HG02610 (cell line): ENCODE results near the gene ARID1B.

ENCODE experiments used
- ATAC-seq: cut with Tn5 transposase; IDR thresholded peaks from one replicate; pipeline ENCODE4 v1.9.1; 2021; ENCODE audit warnings: mild to moderate bottlenecking, moderate library complexity; ENCODE audit not compliant: unreplicated experiment

Gene ARID1B

DNA sequence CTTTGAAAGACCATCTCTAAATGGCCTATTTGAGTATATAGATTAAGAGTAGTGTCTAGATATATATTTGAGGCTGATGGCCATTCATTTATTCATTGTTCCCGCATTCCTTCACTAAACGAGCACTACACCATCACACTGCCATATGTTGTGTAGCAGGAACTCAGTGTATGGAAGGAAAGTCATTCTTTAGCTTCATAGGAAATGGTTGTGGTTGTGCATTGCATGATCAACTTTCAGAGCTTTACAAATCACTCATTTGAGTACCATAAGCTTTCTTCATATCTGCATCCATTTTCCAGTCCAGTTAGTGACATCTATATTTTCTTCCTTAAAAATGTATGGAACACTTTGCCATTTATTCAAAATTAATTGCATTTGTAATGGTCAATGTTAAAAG lies 97.9 kb downstream of the ARID1B start:
- peak; percentile 48 for ATAC-seq

DNA sequence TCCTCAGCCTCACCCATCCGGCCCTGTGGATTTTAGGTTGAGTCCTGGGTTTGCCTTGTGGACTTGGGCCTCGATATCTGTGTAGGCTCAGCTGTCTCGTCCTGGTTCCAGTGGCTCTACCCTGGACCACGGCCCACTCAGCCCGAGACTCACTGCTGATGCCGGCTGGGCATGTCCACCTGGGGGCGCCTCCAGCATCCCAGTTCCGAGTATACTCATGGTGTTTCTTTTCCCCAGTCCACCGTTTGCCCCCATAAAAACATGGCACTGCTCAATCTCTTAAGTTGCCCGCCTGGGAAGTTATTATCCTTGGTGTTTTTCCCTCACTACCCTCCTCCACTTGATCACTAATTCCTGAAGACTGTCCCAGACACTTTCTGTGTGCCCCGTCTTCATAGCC lies 99.1 kb downstream of the ARID1B start:
- no peak for ATAC-seq

DNA sequence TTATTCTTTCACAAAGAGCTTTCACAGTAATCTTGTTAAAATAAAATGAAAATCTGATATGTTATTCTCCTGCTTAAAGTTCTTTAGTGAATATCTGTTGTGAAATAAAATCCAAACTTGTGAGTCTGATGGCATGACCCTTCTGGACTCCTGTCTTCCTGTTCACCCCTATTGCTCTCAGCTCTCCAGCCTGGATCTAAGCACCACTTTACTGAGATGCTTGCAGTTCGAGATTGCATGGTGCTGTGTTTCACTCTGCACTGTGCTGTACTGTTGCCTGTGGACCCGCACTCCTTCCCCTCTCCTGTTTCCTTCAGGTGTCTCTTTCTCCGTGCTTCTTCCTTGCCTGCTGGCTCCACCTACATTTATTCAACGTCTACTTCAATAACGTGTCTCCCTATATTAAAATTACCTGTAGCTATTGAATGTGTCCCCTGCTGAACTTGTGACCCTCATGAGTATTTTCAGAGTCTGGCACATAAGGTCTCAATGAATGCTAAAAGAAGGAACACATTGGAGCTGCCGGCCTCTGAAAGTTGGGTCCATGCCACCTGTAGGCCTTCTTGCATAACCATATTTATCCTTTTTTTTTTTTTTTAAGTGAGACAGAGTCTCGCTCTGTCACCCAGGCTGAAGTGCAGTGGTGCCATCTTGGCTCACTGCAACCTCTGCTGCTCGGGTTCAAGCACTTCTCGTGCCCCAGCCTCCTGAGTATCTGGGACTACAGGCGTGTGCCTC lies 100.1 kb downstream of the ARID1B start:
- no peak for ATAC-seq

DNA sequence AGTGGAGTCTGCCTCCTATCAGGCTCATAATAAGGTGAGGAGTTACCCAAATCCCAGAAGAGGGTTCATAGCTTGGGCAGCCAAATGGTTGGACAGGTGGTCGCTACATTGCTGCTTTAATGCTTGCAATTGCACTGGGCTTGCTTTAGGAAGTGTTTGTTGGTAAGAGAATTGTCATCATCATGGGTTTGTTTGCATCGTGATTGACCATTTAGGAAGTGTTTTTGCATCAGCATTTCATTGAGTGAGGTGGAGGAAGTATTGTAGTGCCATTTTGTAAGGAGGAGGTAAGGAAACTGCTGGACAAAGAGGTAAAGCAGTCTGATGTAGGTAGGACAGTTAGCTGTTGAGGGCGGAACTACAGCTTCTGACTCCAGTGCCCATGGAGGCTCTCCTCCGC lies 101.5 kb downstream of the ARID1B start:
- ATAC-seq: no peak

DNA sequence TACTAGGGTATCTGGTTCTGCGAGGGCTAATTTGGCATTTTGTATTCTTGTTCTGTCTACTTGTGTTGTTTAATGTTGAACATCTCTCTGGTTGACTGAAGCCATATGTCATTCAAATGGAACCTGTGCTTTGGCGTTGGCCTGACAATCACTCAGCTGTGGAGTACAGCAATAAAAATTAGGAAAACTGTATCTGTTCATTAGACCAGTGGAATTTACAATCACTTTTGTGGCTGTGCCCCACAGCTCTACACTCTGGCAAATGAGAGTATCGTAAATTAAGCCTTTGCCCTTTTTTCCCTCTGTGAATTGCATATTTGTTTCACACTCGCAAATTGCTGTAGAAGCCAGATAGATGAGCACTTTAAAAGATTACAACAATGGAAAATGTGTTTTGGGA lies 102.0 kb downstream of the ARID1B start:
- ATAC-seq: no peak

DNA sequence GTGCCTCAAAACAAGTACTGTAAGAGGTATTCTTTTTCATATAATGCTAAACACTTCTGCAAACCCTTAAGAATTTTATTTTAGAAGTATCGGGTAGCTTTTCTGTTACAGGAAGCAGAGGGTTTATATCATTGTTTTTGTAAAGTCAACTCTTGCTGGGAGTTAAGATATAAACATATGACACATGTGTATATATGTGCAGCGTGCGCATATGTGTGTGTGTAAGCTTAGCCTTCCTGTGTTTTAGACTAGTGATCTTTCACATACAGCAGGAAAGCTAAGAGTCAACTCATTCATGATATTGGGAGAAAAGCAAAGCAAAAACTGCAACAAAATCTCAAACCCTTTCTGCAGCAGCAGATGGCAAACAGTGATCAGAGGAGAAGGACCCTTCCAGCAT lies 102.4 kb downstream of the ARID1B start:
- no peak for ATAC-seq

DNA sequence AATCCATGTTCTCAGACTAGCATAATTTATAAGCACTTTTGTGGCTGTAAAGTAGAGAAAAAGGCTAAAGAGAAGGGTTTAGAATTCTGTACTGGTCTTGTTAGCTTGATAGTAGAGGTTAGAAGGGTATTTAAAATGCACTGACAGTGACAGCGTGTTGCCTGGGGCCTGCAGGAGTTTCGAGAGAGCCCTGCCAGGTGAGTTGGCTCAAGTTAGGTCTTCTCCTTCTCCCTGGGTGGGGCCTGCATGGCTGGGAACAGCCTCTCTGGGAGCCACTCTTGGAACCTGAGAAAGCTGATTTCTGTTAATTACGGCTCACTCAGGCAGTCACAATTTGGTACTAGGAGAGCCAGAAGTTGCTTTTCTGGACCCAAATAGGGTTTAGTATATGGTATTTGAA lies 103.7 kb downstream of the ARID1B start:
- ATAC-seq: no peak

DNA sequence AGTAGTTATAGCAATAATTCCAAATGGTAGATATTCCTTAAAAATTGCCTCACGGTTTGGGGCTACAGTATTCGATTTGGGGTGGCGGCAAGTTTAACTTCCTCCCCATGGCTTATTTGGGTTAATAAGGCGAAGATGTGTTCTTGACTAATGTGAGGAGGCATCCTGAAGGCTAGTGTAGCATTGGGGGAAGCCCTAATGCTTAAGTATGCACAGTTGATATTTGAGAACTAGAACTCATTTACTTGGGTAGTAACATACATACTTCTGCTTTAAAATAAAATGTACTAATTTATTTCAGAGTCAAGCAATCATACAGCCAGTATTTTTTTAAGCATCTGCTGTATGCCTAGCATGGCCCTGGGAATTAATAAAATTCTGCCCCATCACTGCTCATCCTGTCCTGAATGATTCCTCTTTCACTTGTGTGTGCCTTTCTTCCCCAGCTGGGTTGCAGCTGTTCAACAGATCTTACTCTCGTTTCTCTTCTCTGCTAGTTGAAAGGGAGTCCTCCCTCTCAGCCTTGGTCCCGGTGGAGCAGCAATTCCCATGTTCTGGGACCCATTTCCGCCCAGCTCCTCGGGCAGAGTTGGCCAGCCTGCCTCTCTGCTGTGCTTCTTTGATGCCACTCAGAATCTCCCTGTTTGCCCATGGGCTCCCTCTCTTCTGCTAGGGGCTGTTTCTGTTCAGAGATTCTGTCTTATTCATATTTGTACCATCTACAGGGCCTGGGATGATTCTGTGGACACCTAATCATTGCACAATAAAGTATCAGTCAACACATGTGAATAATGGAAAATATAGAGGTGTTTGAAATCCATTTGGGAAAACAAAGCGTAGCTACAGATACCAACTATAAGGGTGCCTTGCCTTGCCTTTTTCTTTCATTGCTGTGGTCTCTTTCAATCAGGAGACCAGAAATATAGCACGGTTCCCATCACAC lies 104.8 kb downstream of the ARID1B start:
- ATAC-seq: peak; percentile 35

DNA sequence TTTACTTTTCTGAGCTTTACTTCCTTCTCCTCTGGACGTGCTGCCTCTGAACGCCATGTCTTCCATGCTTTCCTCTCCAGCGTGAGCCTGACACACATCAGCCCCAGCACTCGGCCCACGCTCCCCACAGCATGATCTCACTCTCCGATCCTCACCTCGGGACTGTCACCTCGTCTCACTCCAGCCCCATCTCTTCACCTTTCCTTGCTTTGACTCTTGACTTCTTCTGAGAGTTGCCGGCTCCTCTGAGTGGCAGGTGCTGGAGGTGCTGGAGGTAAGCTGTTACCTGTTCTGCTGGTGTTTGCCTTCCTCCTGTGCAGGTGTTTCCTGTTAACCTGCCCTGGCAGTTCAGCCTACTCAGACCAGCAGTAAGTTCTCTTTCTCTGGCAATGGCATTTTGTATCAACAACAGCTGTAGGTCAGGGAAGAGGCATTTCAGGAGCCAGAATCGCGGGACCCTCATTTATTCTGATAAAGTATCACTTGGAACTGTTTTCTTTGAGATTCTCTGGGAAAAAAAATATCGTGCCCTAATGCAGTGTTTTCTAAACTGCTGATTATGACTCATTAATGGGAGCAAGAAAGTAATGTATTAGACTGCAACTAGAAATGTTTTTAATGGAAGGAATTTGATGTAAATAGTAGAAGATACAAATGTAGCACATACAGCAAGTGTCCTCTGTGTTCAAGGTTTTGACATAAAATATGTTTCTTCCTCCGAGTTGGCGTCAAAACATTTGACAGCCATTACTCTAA lies 106.5 kb downstream of the ARID1B start:
- ATAC-seq: peak; percentile 46

DNA sequence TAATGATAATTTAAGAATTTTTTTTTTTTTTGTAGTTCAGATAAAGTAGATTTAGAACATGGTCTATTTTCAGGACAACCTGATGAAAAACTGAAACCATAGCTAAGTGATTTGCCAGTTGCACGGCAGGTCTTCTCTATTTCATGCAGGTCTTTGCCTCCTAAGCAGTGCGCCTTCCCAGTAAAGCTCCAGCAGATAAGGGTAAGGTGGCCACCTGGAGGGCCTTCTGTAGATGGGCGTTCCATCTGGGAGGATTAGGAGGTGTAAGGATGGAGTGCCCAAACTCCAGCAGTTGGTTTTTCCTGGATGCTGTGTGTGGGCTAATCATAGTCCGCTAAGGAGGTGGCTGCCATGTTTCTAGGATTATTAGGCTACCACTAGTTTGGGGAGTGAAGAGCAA lies 107.1 kb downstream of the ARID1B start:
- no peak for ATAC-seq

DNA sequence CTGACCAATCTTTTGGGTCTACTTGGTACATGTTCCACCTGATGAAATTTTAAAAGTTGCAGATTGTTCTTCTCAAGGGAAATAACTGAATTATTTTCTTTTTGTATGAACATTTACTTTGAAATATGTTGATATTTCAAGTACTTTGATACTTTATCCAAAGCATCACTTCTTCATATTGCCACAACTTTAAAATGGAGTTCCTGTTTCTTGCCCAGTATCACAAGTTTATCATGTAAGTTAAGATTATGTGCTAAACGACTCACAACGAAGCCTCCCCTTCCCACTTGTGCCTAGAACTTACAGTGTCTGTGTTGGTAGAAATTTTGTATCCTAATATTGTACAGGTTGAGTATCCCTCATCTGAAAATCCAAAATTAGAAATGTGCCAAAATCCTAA lies 108.4 kb downstream of the ARID1B start:
- ATAC-seq: no peak

DNA sequence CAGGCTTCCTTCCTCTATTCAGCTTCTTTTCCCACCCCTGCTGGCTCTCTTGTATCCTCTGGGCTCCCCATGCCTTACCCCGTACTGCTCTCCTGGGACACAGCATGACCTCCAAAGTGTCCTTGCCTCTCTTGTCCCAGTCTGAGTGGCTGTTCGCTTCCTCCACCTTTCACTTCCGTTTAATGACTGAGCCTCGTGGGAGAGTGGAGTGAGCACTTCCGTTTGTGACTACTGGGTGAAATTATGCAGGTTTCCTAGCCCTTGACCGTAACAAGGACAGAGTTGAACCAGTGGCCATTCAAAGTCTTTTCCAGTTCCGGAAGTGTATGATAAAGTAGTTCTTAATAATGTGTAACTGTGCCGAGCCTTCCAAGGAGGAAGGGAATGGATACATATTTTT lies 109.2 kb downstream of the ARID1B start:
- ATAC-seq: peak; percentile 55

DNA sequence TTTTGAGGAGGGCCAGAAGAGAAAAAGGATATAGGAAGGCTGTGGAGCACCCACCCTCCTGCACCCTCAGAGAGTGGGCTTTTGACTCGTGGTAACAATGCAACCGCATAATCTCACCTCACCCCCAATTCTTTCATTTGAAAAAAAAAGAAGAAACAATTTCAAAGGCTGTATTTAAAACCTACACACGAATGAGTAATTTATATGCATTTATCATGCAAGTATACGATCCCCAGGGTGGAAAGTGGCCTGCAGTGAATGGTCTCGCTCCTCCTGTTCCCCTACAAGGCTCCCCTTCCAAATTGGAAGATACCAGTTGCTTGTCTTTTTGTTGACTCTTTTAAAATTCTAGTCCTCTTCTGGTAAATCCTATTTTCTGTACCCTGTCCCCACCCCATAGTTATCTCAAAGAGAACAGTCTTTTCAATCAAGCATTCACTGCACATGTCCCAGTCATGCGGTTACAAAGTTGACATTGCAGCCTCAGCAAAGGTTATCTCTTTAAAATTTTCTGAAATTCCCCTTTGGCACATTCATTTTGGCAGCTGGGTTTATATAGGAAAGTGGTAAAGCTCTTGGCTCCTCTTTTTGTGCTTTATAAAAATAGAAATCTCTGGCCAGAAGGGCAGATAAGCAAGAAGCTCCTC lies 110.6 kb downstream of the ARID1B start:
- no peak for ATAC-seq

DNA sequence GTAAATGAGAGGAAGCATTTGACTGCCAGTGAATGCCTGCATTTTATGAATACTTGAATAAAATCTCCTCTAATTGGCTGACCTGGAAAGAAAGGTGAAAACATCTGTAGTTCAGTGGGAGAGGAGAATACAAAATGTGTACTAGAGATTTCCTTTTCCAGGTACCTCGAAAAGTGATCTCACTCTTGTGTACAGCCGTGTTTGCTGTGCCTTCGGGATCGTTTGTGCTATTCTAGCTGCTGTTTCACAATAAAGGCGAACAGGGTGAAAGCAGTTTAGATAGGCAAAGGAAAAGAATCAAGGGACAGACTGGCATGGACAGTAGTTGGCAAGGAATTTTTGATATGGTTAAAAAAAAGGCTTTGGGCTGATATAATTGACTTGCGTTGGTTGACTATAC lies 112.3 kb downstream of the ARID1B start:
- no peak for ATAC-seq

DNA sequence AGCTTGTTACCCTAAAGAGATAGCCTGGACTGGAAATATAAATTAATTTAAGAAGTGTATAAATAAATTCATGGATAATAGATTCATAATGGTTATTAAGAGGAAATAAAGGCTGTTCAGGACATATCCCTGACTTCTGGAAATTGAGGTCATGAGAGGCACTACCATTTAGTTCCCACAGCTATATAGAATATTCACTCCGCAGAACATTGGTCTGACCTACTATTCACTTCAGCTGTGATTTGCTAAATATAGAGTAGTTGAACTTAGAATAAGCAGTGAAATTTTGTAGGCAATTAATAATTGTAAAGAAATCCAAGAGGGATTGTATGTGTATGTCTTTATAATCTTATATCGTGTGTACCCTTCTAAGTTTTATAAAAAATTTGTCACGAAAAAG lies 112.8 kb downstream of the ARID1B start:
- no peak for ATAC-seq

DNA sequence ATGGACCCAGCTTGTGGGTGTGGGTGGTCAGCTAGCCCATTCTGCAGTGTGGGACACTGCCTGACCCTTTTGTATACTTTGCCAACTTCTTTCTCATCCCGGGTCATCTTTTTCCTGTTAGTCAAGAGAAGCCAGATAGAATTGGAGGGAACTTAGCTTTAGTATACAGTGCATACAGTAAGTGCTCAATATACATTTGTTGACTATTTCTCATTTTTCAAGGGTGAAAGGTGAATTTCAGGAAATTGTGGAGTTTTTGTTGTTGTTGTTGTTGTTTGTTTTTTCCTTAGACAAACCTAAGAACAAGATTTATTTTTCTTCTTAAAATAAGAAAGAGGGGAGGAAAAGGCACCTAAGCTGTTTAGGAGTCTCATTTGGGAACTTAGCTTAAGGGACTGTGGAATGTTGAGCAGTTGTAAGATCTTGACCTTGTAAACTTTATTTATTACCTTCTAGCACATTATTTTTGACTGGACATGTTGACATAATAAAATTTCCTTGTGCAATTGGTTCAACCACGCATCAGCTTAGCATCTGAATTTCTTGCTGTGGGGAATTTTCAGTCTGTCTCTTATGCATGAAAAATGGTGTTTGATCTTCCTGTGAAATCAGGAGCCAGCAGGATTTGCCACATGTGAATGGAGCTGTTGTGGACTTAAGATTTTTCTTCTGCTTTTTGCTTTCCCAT lies 113.6 kb downstream of the ARID1B start:
- no peak for ATAC-seq

DNA sequence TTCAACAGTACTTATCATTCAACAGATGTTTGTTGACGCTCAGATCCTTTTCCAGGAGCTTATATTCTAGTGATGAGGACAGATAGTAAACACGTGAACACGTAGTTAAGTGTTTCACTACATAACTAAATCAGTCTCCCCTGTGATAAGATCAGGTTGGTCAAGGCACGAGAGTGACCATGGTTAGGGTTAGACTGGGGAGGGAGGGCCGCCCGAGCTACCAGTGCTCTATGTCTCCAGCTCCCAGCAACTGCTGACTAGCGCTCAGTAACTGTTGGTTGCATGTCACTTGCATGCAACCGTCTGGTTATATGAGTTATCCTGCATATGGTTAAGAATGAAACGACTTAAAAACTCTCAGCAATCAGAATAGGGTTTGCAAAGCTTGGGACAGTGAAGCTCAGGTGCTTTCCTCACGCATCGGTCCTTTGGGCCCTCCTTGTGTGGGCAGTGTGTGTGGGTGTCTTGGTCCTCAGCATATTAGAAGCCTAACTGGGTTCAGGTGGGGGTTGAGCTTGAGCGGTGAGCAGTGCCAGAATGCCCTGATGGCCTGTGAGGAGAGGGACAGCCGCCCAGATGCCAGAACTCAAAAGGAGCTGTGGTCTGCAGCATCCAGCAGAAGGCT lies 120.8 kb downstream of the ARID1B start:
- no peak for ATAC-seq

DNA sequence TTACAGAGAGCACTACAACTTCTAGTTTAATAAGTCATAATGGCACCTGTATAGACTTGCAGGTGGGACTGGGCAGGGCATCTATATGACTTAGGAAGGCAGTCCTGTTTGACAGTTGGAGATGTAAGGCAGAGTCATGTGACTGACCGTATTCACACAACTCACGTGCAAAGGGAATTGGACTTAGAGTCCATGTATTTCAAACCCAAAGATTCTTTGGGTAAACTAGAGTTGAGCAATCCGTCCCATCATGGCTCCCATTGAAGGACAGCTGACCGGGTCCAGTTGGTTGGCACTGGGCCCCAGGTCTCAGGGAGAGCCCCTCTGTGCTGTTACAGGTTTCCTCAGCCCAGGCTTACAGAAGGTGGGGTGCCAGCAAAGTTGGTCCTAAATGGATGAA lies 121.9 kb downstream of the ARID1B start:
- ATAC-seq: no peak

DNA sequence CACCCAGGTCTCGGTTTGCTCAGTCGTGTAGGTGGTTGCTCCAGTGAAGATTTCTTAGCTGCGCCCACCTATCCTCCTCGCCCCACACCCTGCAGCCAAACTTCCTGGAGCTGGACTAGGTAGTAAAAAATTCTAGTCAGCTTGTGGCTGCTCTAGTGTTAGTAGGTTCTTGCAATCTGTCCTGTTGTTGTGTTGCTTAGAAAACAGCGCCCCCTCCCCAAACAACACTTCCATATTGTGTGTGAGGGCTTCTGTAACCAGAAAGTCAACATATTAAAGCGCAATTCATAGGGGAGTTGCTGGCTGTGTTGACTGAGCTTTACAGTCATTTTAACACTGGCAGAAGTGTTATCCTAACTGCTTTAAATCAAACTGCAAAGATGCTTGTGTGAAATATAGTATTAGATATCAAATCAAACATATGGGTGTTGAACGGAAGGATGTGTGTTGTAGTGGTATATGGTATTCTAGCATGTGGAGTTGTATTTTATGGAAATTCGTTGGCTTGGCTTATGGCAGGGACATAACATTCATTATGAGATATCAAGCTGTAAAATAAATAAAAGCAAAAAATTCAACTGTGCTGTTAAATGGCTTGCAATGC lies 122.5 kb downstream of the ARID1B start:
- no peak for ATAC-seq

DNA sequence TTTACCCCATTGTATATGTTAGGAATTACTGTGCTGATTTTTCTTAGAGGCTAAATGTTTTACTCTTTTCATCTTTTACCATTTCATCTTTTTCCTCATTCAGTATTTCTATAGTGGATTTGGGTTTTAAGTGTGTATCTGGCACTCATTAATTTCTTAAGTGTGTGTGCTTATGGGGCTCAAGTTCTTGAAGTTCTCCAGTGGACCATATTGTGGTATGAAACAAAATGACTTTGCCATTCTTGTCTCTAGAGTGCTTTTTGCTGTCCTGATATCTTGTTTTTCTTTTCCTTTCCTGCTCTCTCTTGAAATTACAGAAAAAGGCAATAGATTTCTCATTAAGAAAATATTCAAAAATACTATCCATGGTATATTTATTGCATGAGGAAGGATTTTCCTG lies 123.1 kb downstream of the ARID1B start:
- no peak for ATAC-seq
